Keratinocyte (primary cell): ENCODE data around the gene INPP4B.

Experiments used
- CTCF ChIP-seq, 3 experiments: IDR thresholded peaks in 1 of 3; conservative IDR thresholded peaks in 1 of 3; optimal IDR thresholded peaks in 1 of 3; 2 replicates in 2 of 3; 3 replicates in 1 of 3; pipeline versions ENCODE3 to v1.5.1; 2011; ENCODE audit warnings: low read length in 3 of 3, mild to moderate bottlenecking in 3 of 3, moderate library complexity in 2 of 3, control low read depth in 1 of 3, inconsistent platforms in 1 of 3; ENCODE audit not compliant: insufficient read depth in 2 of 3; ENCODE audit errors: extremely low read depth in 1 of 3
- EZH2 ChIP-seq: IDR thresholded peaks from one replicate; pipeline ENCODE4 v1.6.1; 2012; ENCODE audit warnings: inconsistent platforms, mild to moderate bottlenecking, low read length, moderate library complexity

- TF ChIP-seq EZH2 (no peak), CTCF (optimal IDR thresholded peaks at IDR 0.05 in 1 of 3, IDR thresholded peaks at IDR 0.05 in 1 of 3, conservative IDR thresholded peaks at IDR 0.05 in 1 of 3; ENCODE audit: extremely low read depth in 1 of 3, insufficient read depth in 2 of 3, low read length in 3 of 3) (no peak)
Observed at GRCh38 chr4:142262956-142263355, 583.1 kb downstream of the INPP4B start.
